ENCODE data around the gene C19orf67. TPM values are rescaled to one million over a fixed set of nuclear protein-coding genes. Genes with fewer than 3 reads are reported as not detected.

C19orf67 gene
- not detected in 5 replicates for total RNA-seq (2022; extraction: Qiagen RNA extraction)

GRCh38 chr19:14085309-14085995 is at the start of gene C19orf67:
C19orf67 (minus strand) TSS chr19:14085783; CDS start chr19:14085627, 156 bp downstream.

GRCh38 chr19:14117668-14118164 is 32.1 kb upstream of the C19orf67 start, which contains the start of gene PRKACA:
PRKACA (minus strand) TSS chr19:14117762; CDS start chr19:14117547, 215 bp downstream.

GRCh38 chr19:14090509-14091080 is 5.0 kb upstream of the C19orf67 start, which contains the start of gene SAMD1:
SAMD1 (minus strand) TSS chr19:14090751.

GRCh38 chr19:14072535-14073260 is 12.9 kb downstream of the C19orf67 start, which contains the start of gene MISP3:
MISP3 (plus strand) TSS chr19:14072786; CDS start chr19:14073310, 524 bp downstream.

GRCh38 chr19:14061751-14062557 is 23.6 kb downstream of the C19orf67 start, which contains the start of gene PALM3:
PALM3 (minus strand) TSS chr19:14062076; CDS start chr19:14061980, 96 bp downstream.

GRCh38 chr19:14031719-14032480 is 53.7 kb downstream of the C19orf67 start, which contains the start of gene IL27RA:
IL27RA (plus strand) TSS chr19:14031762; CDS start chr19:14031873, 111 bp downstream.

Other genes starting within 250 kb of the C19orf67 start
- 1.4 to 4.1 TPM (median 3.2 TPM) in 5 replicates for gene NANOS3, start 208.6 kb downstream of the C19orf67 start, total RNA-seq (2022; extraction: Qiagen RNA extraction)
- gene BRME1, start 179.7 kb downstream of the C19orf67 start, total RNA-seq (2022; extraction: Qiagen RNA extraction), result 0.36 to 1.3 TPM (median 0.60 TPM) in 5 replicates
- gene CC2D1A, start 179.6 kb downstream of the C19orf67 start, total RNA-seq (2022; extraction: Qiagen RNA extraction), result 8.6 to 11.6 TPM (median 10.3 TPM) in 5 replicates
- gene PODNL1, start 147.4 kb downstream of the C19orf67 start, total RNA-seq (2022; extraction: Qiagen RNA extraction), result 0.88 to 1.8 TPM (median 1.1 TPM) in 5 replicates
- 13.2 to 23.3 TPM (median 22.1 TPM) in 5 replicates for gene DCAF15, start 133.3 kb downstream of the C19orf67 start, total RNA-seq (2022; extraction: Qiagen RNA extraction)
- gene RFX1, start 79.5 kb downstream of the C19orf67 start, total RNA-seq (2022; extraction: Qiagen RNA extraction), result 3.7 to 6.3 TPM (median 5.7 TPM) in 5 replicates
- not detected in 5 replicates for gene RLN3, start 57.6 kb downstream of the C19orf67 start, total RNA-seq (2022; extraction: Qiagen RNA extraction)
- 8.5 to 11.7 TPM (median 10.9 TPM) in 5 replicates for gene IL27RA, start 54.0 kb downstream of the C19orf67 start, total RNA-seq (2022; extraction: Qiagen RNA extraction)
- 1.6 to 2.6 TPM (median 2.2 TPM) in 5 replicates for gene PALM3, start 23.7 kb downstream of the C19orf67 start, total RNA-seq (2022; extraction: Qiagen RNA extraction)
- gene MISP3, start 13.0 kb downstream of the C19orf67 start, total RNA-seq (2022; extraction: Qiagen RNA extraction), result 1.8 to 5.3 TPM (median 4.0 TPM) in 5 replicates
- 38.1 to 46.8 TPM (median 44.2 TPM) in 5 replicates for gene SAMD1, start 5.0 kb upstream of the C19orf67 start, total RNA-seq (2022; extraction: Qiagen RNA extraction)
- 30.6 to 37.8 TPM (median 34.4 TPM) in 5 replicates for gene PRKACA, start 32.0 kb upstream of the C19orf67 start, total RNA-seq (2022; extraction: Qiagen RNA extraction)
- gene ASF1B, start 50.8 kb upstream of the C19orf67 start, total RNA-seq (2022; extraction: Qiagen RNA extraction), result 32.5 to 34.1 TPM (median 32.8 TPM) in 5 replicates
- gene ADGRL1, start 120.4 kb upstream of the C19orf67 start, total RNA-seq (2022; extraction: Qiagen RNA extraction), result 2.1 to 3.7 TPM (median 3.4 TPM) in 5 replicates

Measured in A549 treated with CORT108297 at 1 μM for 4 hours (cell line).